Spinal cord (tissue), 10 donors: ENCODE data around the gene SLC8A1. TPM values are rescaled to one million over a fixed set of nuclear protein-coding genes. Genes with fewer than 3 reads are reported as not detected.

Experiments
- DNase-seq, 6 donors: peaks; one replicate each; pipeline versions ENCODE4 v3.0.0 to v3.0.0-alpha.2; 2013 to 2015; ENCODE audit warnings: low spot score in 6 of 6, low read depth in 4 of 6
- H3K27ac ChIP-seq: one replicate; pipeline ENCODE4 v1.5.1; 2013; ENCODE audit warnings: low read depth, low read length, control low read depth
- H3K27me3 ChIP-seq: one replicate; pipeline ENCODE4 v1.6.1; 2013; ENCODE audit warnings: low read length; ENCODE audit not compliant: control insufficient read depth, insufficient read depth
- H3K36me3 ChIP-seq: one replicate; pipeline ENCODE4 v1.6.1; 2013; ENCODE audit warnings: low read length; ENCODE audit not compliant: control insufficient read depth, insufficient read depth
- H3K4me1 ChIP-seq: one replicate; pipeline ENCODE4 v1.6.1; 2013; ENCODE audit warnings: low read length; ENCODE audit not compliant: control insufficient read depth, insufficient read depth
- H3K4me3 ChIP-seq: one replicate; pipeline ENCODE4 v1.5.1; 2013; ENCODE audit warnings: low read depth, low read length, control low read depth
- H3K9me3 ChIP-seq: one replicate; pipeline ENCODE4 v1.6.1; 2013; ENCODE audit warnings: low read length; ENCODE audit not compliant: control insufficient read depth, insufficient read depth
- WGBS: methylation state at CpG from one replicate; pipeline ENCODE4 v1.1.5; 2013; ENCODE audit warnings: missing lambda C conversion rate; ENCODE audit not compliant: insufficient coverage; 5-methylcytosine and 5-hydroxymethylcytosine counted together
- polyA plus RNA-seq, 2 donors: library from polyadenylated mRNA; unstranded; fragments of 120-200 nt; gene quantifications; one replicate each; pipeline ENCODE4 v1.2.1, GENCODE V29; 2013; ENCODE audit not compliant: insufficient read length in 2 of 2
- total RNA-seq, 2 donors: library from RNA; depleted of rRNA in 1 of 2; stranded (reverse); fragments of 120-200 nt in 1 of 2; fragments of >200 nt in 1 of 2; gene quantifications; one replicate each; pipeline versions ENCODE4 v1.2.3 to v1.2.4, GENCODE V29; 2013 to 2014
- donor health status: healthy.

Gene SLC8A1
- total and polyA plus RNA-seq, 4 donors: 21.9 to 137 (median 56.3) TPM

DNA sequence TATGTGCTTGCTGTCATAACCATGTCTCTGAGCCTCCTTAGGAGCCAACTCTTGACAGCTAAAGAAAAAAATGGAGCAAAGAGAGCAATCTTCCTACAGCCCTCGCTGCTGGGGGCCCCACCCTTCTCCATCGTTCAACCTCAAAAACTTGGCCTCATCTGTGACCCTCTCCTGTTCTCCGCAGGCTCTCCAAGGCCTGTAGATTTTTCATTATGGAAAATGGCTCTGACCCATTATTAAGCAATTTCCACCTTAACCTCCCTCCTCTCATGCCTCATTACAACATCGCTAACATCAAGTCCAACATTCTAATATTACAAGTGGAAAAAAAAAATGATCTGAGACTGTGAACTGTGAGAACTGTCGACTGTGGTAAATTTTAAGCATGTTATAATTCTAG is 98.7 kb downstream of the SLC8A1 start:
- H3K27me3 ChIP-seq: no peaks in the 10 kb centered on the region
- H3K9me3 ChIP-seq: no peaks in the 10 kb centered on the region
- WGBS: 74% methylated on average over 3 of the region's 5 CpGs
- no peaks in the 10 kb centered on the region for H3K36me3 ChIP-seq
- no peak overlapping the region for H3K4me3 ChIP-seq
- H3K4me1 ChIP-seq: no peaks in the 10 kb centered on the region
- no peak overlapping the region for H3K27ac ChIP-seq
- no peak for DNase-seq

- Histone ChIP-seq H3K4me1 (no peaks in the 10 kb centered on the region), H3K36me3 (no peaks in the 10 kb centered on the region), H3K27me3 (no peaks in the 10 kb centered on the region), H3K9me3 (no peaks in the 10 kb centered on the region), H3K27ac (no peak overlapping the region), H3K4me3 (no peak overlapping the region)
- 88% methylated on average over 6 of the region's 7 CpGs for WGBS
- DNase-seq: no peak
Observed at GRCh38 chr2:40352703-40353099, 99.2 kb downstream of the SLC8A1 start.

- H3K4me1 ChIP-seq: no peaks in the 10 kb centered on the region
- WGBS: 78% methylated on average over 1 of the region's 4 CpGs
Observed at GRCh38 chr2:40352041-40352702, 99.7 kb downstream of the SLC8A1 start.

DNA sequence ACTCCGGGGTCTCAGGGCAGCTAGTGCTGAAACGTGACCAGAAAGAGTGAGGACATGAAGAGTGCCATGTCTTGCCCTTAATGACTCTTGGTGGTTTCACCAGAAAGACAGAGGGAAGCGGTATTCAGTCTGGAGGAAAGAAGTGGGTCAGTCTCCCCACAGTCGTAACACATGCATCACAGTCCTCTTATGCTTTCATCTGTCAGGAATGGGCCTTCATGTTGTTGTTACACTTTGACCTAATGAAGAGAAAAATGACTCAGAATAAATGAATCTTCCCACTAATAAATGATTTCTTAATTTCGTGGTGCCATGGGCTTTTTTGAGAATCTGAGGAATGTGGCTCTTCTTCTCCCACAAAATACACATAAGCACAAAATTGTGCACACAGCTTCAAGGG is 103.2 kb downstream of the SLC8A1 start:
- Histone ChIP-seq H3K4me1 (no peaks in the 10 kb centered on the region), H3K27me3 (no peaks in the 10 kb centered on the region), H3K36me3 (no peaks in the 10 kb centered on the region), H3K4me3 (no peak overlapping the region), H3K9me3 (no peaks in the 10 kb centered on the region), H3K27ac (no peak overlapping the region)
- WGBS: 25% methylated on average over 2 of the region's 5 CpGs
- DNase-seq: no peak

More at GRCh38 chr2:40352041-40352702, 99.7 kb downstream of the SLC8A1 start:
- Histone ChIP-seq H3K27ac (no peak overlapping the region), H3K9me3 (no peaks in the 10 kb centered on the region), H3K36me3 (no peaks in the 10 kb centered on the region), H3K4me3 (no peak overlapping the region), H3K27me3 (no peaks in the 10 kb centered on the region)
- peak in 1 of 6 donors; percentile 65 for DNase-seq

GRCh38 chr2:40348038-40348437 is 103.9 kb downstream of the SLC8A1 start:
- H3K4me1 ChIP-seq: no peaks in the 10 kb centered on the region
- 76% methylated on average over 3 of the region's 5 CpGs for WGBS
- no peak overlapping the region for H3K27ac ChIP-seq

DNA sequence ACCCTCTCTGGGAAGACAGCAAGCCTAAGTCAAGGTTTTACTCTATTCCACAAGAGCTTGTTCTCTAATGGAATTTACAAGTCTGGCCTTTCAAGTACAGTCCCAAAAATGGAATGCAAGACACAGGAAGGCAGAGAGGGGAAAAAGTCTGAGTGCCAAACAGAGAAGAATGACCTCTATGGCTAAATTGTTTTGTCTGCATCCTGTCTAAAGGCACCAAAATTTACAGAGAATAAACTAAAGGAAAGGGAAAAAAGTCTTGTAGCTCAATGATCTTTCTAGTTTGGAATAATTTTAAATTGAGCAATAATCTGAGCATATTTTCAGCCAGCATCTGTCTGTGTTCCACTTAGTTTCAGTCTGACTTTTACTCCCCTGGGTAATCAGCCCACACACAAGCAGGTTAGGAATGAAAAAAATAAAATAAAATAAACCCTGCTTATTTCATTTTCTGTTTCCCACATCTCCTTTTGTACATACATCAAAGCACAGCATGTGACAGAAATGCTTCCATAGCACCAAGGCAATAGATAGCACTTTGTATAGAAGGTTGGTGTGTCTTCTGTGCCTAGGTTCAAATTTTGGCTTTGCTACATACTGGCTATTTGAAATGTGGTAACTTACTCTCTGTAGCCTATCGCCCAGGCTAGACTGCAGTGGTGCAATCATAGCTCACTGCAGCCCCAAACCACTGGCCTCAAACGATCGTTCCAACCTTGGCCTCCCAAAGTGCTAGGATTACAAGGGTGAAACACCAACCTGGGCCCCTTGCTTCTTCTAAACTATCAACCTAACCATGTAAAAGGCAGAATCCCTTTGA is 105.1 kb downstream of the SLC8A1 start:
- Histone ChIP-seq H3K4me1 (no peaks in the 10 kb centered on the region), H3K27ac (no peak overlapping the region), H3K36me3 (no peaks in the 10 kb centered on the region), H3K27me3 (no peaks in the 10 kb centered on the region), H3K4me3 (no peak overlapping the region), H3K9me3 (no peaks in the 10 kb centered on the region)
- DNase-seq: no peak
- WGBS: 95% methylated on average over 3 of the region's 3 CpGs

More at GRCh38 chr2:40348038-40348437, 103.9 kb downstream of the SLC8A1 start:
- no peaks in the 10 kb centered on the region for H3K27me3 ChIP-seq
- H3K9me3 ChIP-seq: no peaks in the 10 kb centered on the region
- no peak for DNase-seq
- H3K36me3 ChIP-seq: no peaks in the 10 kb centered on the region
- no peak overlapping the region for H3K4me3 ChIP-seq

DNA sequence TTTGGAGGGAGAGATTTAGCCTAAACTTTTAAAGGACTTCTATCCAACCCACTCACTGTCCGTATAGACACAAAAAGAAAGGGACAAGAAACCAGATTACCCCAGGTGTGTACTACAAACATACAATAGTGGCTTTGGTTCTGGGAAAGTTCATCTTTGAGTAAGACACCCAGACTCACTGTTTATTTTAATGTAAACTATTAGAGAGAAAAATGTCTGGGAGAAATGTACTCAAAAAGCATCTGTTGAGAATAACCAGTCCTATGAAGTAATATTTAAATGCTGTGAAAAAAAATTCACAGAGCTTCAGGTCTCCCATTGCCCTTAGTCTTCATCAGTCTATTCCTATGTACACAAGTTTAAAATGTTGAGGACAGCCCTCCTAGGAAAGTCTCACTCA is 107.5 kb downstream of the SLC8A1 start:
- no peaks in the 10 kb centered on the region for H3K36me3 ChIP-seq
- DNase-seq: no peak
- no CpG with 5 or more reads among the region's 1 CpG for WGBS
- no peak overlapping the region for H3K27ac ChIP-seq
- no peaks in the 10 kb centered on the region for H3K4me1 ChIP-seq
- no peak overlapping the region for H3K4me3 ChIP-seq
- no peaks in the 10 kb centered on the region for H3K27me3 ChIP-seq
- no peaks in the 10 kb centered on the region for H3K9me3 ChIP-seq

- H3K27ac ChIP-seq: no peak overlapping the region
- no peaks in the 10 kb centered on the region for H3K4me1 ChIP-seq
- 78% methylated on average over 1 of the region's 2 CpGs for WGBS
Observed at GRCh38 chr2:40343902-40344301, 108.0 kb downstream of the SLC8A1 start.

GRCh38 chr2:40341198-40341597 is 110.7 kb downstream of the SLC8A1 start:
- H3K36me3 ChIP-seq: no peaks in the 10 kb centered on the region
- no peaks in the 10 kb centered on the region for H3K9me3 ChIP-seq
- H3K4me3 ChIP-seq: no peak overlapping the region
- H3K27me3 ChIP-seq: no peaks in the 10 kb centered on the region
- DNase-seq: no peak
- H3K4me1 ChIP-seq: no peaks in the 10 kb centered on the region
- H3K27ac ChIP-seq: no peak overlapping the region
- no CpG with 5 or more reads among the region's 1 CpG for WGBS

More at GRCh38 chr2:40343902-40344301, 108.0 kb downstream of the SLC8A1 start:
- Histone ChIP-seq H3K4me3 (no peak overlapping the region), H3K36me3 (no peaks in the 10 kb centered on the region), H3K9me3 (no peaks in the 10 kb centered on the region), H3K27me3 (no peaks in the 10 kb centered on the region)
- no peak for DNase-seq

DNA sequence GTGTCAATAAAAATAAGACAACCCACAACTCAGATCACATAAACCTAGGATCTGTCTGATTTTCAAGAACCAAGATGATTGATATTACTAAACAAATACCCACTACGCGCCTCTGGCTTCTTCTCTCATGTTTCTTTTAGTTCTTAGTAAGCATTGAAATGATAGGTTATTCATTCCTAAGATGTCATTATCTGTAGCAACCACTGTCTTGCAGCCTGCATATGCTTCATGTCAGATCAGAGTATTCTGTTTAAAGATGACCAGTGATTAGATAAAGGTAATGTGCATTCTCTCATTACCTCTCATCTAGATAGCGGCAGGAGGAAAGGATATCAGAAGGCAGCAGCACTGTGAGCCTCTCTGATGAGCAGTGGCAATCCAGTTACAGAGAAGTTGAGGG is 112.9 kb downstream of the SLC8A1 start:
- no peak overlapping the region for H3K4me3 ChIP-seq
- no peaks in the 10 kb centered on the region for H3K9me3 ChIP-seq
- WGBS: no CpG with 5 or more reads among the region's 3 CpGs
- DNase-seq: no peak
- H3K4me1 ChIP-seq: no peaks in the 10 kb centered on the region
- no peaks in the 10 kb centered on the region for H3K36me3 ChIP-seq
- no peaks in the 10 kb centered on the region for H3K27me3 ChIP-seq
- H3K27ac ChIP-seq: no peak overlapping the region
